Astrocyte (in vitro differentiated cells and primary cell): ENCODE results near the gene ABO.

Experiments used
- CTCF ChIP-seq: IDR thresholded peaks from 2 replicates; pipeline ENCODE4 v1.5.1; 2011; ENCODE audit warnings: low read depth, mild to moderate bottlenecking, inconsistent platforms, low read length, moderate library complexity; ENCODE audit not compliant: insufficient read depth
- EZH2 ChIP-seq: IDR thresholded peaks from 2 replicates; pipeline ENCODE4 v1.6.1; 2012; ENCODE audit warnings: mild to moderate bottlenecking, low read length, inconsistent platforms; ENCODE audit not compliant: insufficient read depth

GRCh38 chr9:133233681-133234432 lies 41.1 kb downstream of the ABO start:
- no peak for TF ChIP-seq CTCF
- no peak for TF ChIP-seq EZH2
